HepG2 (cell line): ENCODE results near the gene COL25A1. TPM values are rescaled to one million over a fixed set of nuclear protein-coding genes. Genes with fewer than 3 reads are reported as not detected.

Experiments
- AGO2 ChIP-seq: fragments of 200-400 bp; formaldehyde crosslinking; optimal IDR thresholded peaks from 2 replicates; pipeline ENCODE3; 2017; ENCODE audit warnings: mild to moderate bottlenecking, low read depth, low read length, moderate library complexity
- ATF7-NPFF ChIP-seq: sonication (generic); formaldehyde crosslinking; IDR thresholded peaks from 2 replicates; pipeline ENCODE4 v1.8.1; 2023; ENCODE audit warnings: mild to moderate bottlenecking, low read depth, missing genetic modification reagents, moderate library complexity
- HNRNPL ChIP-seq: fragments of 200-400 bp; formaldehyde crosslinking; IDR thresholded peaks from 2 replicates; pipeline ENCODE4 v1.6.1; 2017; ENCODE audit warnings: mild to moderate bottlenecking, low read depth, low read length
- HNRNPLL ChIP-seq: fragments of 200-400 bp; formaldehyde crosslinking; IDR thresholded peaks from 2 replicates; pipeline ENCODE4 v1.6.1; 2017; ENCODE audit warnings: mild to moderate bottlenecking, low read depth, low read length; ENCODE audit not compliant: poor library complexity, severe bottlenecking
- KAT8 ChIP-seq: IDR thresholded peaks from 2 replicates; pipeline ENCODE4 v1.6.1; 2016; ENCODE audit warnings: missing genetic modification reagents, missing compliant biosample characterization
- LCORL ChIP-seq, 2 experiments: fragments of 450-650 bp in 1 of 2; sonication (generic) in 1 of 2; formaldehyde crosslinking in 1 of 2; IDR thresholded peaks; 2 replicates each; pipeline versions ENCODE4 v1.5.0 to v1.6.1; 2017 to 2020; ENCODE audit warnings: antibody characterized with exemption in 1 of 2, missing genetic modification reagents in 1 of 2
- PAF1 ChIP-seq: IDR thresholded peaks from 2 replicates; pipeline ENCODE4 v1.6.1; 2016; ENCODE audit warnings: missing genetic modification reagents, missing compliant biosample characterization
- RFXAP ChIP-seq: sonication (generic); formaldehyde crosslinking; IDR thresholded peaks from 2 replicates; pipeline ENCODE4 v1.4.0; 2020; ENCODE audit warnings: missing genetic modification reagents, borderline replicate concordance
- ZBTB38 ChIP-seq: sonication (generic); formaldehyde crosslinking; IDR thresholded peaks from 2 replicates; pipeline ENCODE4 v1.5.1; 2020; ENCODE audit warnings: mild to moderate bottlenecking, missing genetic modification reagents
- ZNF274 ChIP-seq: sonication (generic); formaldehyde crosslinking; IDR thresholded peaks from 2 replicates; pipeline ENCODE4 v1.5.1; 2020; ENCODE audit warnings: mild to moderate bottlenecking, missing genetic modification reagents
- ZNF615 ChIP-seq: sonication (generic); formaldehyde crosslinking; IDR thresholded peaks from 2 replicates; pipeline ENCODE4 v1.5.0; 2020; ENCODE audit warnings: mild to moderate bottlenecking, missing genetic modification reagents, borderline replicate concordance
- ZNF652 ChIP-seq: IDR thresholded peaks from 2 replicates; pipeline ENCODE4 v1.6.1; 2016; ENCODE audit warnings: low read depth, borderline replicate concordance
- polyA plus RNA-seq, 8 experiments: library from polyadenylated mRNA; depleted of rRNA in 3 of 8; stranded (reverse) in 7 of 8; unstranded in 1 of 8; fragments of >200 nt; fragmentation: Illumina TruSeq in 4 of 8; extraction: Trizol in 4 of 8; gene quantifications; 2 replicates each; pipeline versions ENCODE4 v1.2.1 to v1.2.3, GENCODE V29; 2011 to 2016; ENCODE audit warnings: low read depth in 4 of 8, missing spikeins in 1 of 8, mixed read lengths in 1 of 8; ENCODE audit not compliant: insufficient read depth in 1 of 8
- total RNA-seq, 5 experiments: library from RNA; depleted of rRNA; stranded (reverse); fragments of >200 nt; fragmentation: Illumina TruSeq; extraction: Trizol; gene quantifications; 2 replicates each; pipeline ENCODE4 v1.2.3, GENCODE V29; 2016; ENCODE audit warnings: low read depth in 1 of 5
- TF ChIP-seq, protein P1 (sequence below): sonication (generic); formaldehyde crosslinking; IDR thresholded peaks from 2 replicates; pipeline ENCODE4 v1.4.0; 2020; ENCODE audit warnings: missing genetic modification reagents
- TF ChIP-seq, protein P2 (sequence below): sonication (generic); formaldehyde crosslinking; IDR thresholded peaks from 2 replicates; pipeline ENCODE4 v1.4.0; 2020; ENCODE audit warnings: missing genetic modification reagents
- TF ChIP-seq, protein P3 (sequence below): IDR thresholded peaks from 2 replicates; pipeline ENCODE4 v1.6.1; 2016; ENCODE audit warnings: mild to moderate bottlenecking
- TF ChIP-seq, protein P4 (sequence below): sonication (generic); formaldehyde crosslinking; IDR thresholded peaks from 2 replicates; pipeline ENCODE4 v1.5.1; 2020; ENCODE audit warnings: missing genetic modification reagents, mild to moderate bottlenecking, borderline replicate concordance
- TF ChIP-seq, protein P5 (sequence below): sonication (generic); formaldehyde crosslinking; IDR thresholded peaks from 2 replicates; pipeline ENCODE4 v1.5.0; 2020; ENCODE audit warnings: missing genetic modification reagents
- TF ChIP-seq, protein P6 (sequence below), 2 experiments: sonication (generic) in 1 of 2; formaldehyde crosslinking in 1 of 2; IDR thresholded peaks; 2 replicates each; pipeline versions ENCODE4 v1.5.1 to v1.6.1; 2011 to 2020; ENCODE audit warnings: borderline replicate concordance in 1 of 2, low read depth in 1 of 2, low read length in 1 of 2, mild to moderate bottlenecking in 1 of 2, missing genetic modification reagents in 1 of 2, moderate library complexity in 1 of 2

Gene COL25A1
- total and polyA plus RNA-seq, 2 of the 13 experiments (the other 11 are each of a cell fraction or from before 2014, with no cell fraction given): not detected

DNA sequence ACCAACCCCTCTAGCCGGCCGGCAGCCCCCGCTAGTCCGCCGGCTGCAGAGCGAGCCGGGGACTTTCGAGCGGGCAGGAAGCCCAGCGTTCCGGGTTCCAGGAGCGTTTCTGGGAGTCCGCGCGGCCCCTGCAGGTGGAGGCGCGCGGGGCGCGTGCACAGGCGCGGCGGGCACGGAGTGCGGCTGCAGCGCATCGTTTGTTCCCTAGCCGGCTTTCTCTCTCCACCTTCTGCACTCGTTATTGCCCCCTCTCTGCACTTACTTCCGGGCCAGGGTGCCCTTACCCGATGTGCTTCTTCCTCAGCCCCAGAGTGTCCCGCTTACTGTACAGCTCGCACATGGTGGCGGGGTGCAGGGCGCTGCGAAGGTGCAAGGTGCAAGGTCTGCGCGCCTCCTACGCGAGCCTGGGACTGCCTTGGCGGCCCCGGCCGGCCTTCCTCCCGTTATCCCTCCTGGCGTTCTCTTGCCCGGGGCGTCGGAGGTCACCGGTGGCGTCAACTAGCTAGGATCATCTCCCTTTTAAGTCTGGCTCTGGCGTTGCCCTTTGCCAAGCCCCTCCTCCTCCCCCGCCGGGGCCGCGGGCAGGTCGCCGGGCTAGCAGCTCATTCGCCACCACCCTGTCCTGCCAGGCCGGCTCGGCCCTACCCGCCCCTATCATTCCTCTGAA, 539.8 kb downstream of the COL25A1 start, which contains the start of gene ETNPPL (continued):
- TF ChIP-seq ZNF615 (CRISPR knock-in tag) (no peak), LCORL (IDR thresholded peaks at IDR 0.05) (no peak), LCORL (CRISPR knock-in tag; IDR thresholded peaks at IDR 0.05) (peak; percentile 15; the same call in 1 of the 2 replicates), RFXAP (CRISPR knock-in tag) (no peak; the same call in 1 of the 2 replicates), ZNF652 (no peak), PAF1 (CRISPR knock-in tag) (no peak), KAT8 (CRISPR knock-in tag) (peak; percentile 19; the same call in 1 of the 2 replicates), ZBTB38 (peak; percentile 53; the same call in 1 of the 2 replicates), HNRNPLL (peak; percentile 83), ZNF274 (CRISPR knock-in tag) (peak; percentile 57; the same call in 1 of the 2 replicates), HNRNPL (peak; percentile 69; the same call in 1 of the 2 replicates), AGO2 (no peak), ATF7-NPFF (CRISPR knock-in tag) (no peak)
- TF ChIP-seq, protein P1, sequence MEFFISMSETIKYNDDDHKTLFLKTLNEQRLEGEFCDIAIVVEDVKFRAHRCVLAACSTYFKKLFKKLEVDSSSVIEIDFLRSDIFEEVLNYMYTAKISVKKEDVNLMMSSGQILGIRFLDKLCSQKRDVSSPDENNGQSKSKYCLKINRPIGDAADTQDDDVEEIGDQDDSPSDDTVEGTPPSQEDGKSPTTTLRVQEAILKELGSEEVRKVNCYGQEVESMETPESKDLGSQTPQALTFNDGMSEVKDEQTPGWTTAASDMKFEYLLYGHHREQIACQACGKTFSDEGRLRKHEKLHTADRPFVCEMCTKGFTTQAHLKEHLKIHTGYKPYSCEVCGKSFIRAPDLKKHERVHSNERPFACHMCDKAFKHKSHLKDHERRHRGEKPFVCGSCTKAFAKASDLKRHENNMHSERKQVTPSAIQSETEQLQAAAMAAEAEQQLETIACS: peak; percentile 94
- TF ChIP-seq, protein P2, sequence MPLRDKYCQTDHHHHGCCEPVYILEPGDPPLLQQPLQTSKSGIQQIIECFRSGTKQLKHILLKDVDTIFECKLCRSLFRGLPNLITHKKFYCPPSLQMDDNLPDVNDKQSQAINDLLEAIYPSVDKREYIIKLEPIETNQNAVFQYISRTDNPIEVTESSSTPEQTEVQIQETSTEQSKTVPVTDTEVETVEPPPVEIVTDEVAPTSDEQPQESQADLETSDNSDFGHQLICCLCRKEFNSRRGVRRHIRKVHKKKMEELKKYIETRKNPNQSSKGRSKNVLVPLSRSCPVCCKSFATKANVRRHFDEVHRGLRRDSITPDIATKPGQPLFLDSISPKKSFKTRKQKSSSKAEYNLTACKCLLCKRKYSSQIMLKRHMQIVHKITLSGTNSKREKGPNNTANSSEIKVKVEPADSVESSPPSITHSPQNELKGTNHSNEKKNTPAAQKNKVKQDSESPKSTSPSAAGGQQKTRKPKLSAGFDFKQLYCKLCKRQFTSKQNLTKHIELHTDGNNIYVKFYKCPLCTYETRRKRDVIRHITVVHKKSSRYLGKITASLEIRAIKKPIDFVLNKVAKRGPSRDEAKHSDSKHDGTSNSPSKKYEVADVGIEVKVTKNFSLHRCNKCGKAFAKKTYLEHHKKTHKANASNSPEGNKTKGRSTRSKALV (CRISPR knock-in tag): peak; percentile 89; the same call in 1 of the 2 replicates
- TF ChIP-seq, protein P3, sequence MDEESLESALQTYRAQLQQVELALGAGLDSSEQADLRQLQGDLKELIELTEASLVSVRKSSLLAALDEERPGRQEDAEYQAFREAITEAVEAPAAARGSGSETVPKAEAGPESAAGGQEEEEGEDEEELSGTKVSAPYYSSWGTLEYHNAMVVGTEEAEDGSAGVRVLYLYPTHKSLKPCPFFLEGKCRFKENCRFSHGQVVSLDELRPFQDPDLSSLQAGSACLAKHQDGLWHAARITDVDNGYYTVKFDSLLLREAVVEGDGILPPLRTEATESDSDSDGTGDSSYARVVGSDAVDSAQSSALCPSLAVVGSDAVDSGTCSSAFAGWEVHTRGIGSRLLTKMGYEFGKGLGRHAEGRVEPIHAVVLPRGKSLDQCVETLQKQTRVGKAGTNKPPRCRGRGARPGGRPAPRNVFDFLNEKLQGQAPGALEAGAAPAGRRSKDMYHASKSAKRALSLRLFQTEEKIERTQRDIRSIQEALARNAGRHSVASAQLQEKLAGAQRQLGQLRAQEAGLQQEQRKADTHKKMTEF (CRISPR knock-in tag): peak; percentile 66; the same call in 1 of the 2 replicates
- TF ChIP-seq, protein P4, sequence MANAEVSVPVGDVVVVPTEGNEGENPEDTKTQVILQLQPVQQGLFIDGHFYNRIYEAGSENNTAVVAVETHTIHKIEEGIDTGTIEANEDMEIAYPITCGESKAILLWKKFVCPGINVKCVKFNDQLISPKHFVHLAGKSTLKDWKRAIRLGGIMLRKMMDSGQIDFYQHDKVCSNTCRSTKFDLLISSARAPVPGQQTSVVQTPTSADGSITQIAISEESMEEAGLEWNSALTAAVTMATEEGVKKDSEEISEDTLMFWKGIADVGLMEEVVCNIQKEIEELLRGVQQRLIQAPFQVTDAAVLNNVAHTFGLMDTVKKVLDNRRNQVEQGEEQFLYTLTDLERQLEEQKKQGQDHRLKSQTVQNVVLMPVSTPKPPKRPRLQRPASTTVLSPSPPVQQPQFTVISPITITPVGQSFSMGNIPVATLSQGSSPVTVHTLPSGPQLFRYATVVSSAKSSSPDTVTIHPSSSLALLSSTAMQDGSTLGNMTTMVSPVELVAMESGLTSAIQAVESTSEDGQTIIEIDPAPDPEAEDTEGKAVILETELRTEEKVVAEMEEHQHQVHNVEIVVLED (CRISPR knock-in tag): no peak
- TF ChIP-seq, protein P5, sequence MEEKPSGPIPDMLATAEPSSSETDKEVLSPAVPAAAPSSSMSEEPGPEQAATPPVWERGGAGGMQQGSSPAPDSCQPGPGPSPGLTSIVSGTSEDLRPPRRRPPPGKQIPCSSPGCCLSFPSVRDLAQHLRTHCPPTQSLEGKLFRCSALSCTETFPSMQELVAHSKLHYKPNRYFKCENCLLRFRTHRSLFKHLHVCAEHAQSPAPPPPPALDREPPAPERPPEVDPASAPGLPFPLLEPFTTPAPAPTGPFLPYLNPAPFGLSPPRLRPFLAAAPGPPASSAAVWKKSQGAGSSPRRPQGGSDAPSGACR: peak; percentile 55; the same call in 1 of the 2 replicates
- TF ChIP-seq, protein P6, sequence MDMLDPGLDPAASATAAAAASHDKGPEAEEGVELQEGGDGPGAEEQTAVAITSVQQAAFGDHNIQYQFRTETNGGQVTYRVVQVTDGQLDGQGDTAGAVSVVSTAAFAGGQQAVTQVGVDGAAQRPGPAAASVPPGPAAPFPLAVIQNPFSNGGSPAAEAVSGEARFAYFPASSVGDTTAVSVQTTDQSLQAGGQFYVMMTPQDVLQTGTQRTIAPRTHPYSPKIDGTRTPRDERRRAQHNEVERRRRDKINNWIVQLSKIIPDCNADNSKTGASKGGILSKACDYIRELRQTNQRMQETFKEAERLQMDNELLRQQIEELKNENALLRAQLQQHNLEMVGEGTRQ (IDR thresholded peaks at IDR 0.05; ENCODE audit: low read depth, low read length): no peak
- TF ChIP-seq, protein P6 (CRISPR knock-in tag; IDR thresholded peaks at IDR 0.05; ENCODE audit: borderline replicate concordance): 0 out of 2 replicates have a peak, but pooled peaks have one; percentile 17
